ENCODE results near the gene EBPL.

- no peak for TF ChIP-seq POLR2A (IDR thresholded peaks at IDR 0.05; ENCODE audit: low read length)
- no peak for TF ChIP-seq CTCF (IDR thresholded peaks at IDR 0.05)
- TF ChIP-seq EP300 (IDR thresholded peaks at IDR 0.05), result no peak
- TF ChIP-seq POLR2AphosphoS2 (conservative IDR thresholded peaks at IDR 0.05; ENCODE audit: low read length), result no peak
- no peak for TF ChIP-seq E2F6 (IDR thresholded peaks at IDR 0.05; ENCODE audit: borderline replicate concordance, low read depth)
- TF ChIP-seq JUNB (IDR thresholded peaks at IDR 0.05), result no peak
- TF ChIP-seq, protein P1, sequence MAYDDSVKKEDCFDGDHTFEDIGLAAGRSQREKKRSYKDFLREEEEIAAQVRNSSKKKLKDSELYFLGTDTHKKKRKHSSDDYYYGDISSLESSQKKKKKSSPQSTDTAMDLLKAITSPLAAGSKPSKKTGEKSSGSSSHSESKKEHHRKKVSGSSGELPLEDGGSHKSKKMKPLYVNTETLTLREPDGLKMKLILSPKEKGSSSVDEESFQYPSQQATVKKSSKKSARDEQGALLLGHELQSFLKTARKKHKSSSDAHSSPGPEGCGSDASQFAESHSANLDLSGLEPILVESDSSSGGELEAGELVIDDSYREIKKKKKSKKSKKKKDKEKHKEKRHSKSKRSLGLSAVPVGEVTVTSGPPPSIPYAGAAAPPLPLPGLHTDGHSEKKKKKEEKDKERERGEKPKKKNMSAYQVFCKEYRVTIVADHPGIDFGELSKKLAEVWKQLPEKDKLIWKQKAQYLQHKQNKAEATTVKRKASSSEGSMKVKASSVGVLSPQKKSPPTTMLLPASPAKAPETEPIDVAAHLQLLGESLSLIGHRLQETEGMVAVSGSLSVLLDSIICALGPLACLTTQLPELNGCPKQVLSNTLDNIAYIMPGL (CRISPR knock-in tag; IDR thresholded peaks at IDR 0.05; ENCODE audit: borderline replicate concordance), result no peak
- no peak for TF ChIP-seq KDM5A (IDR thresholded peaks at IDR 0.05)
- TF ChIP-seq, protein P2, sequence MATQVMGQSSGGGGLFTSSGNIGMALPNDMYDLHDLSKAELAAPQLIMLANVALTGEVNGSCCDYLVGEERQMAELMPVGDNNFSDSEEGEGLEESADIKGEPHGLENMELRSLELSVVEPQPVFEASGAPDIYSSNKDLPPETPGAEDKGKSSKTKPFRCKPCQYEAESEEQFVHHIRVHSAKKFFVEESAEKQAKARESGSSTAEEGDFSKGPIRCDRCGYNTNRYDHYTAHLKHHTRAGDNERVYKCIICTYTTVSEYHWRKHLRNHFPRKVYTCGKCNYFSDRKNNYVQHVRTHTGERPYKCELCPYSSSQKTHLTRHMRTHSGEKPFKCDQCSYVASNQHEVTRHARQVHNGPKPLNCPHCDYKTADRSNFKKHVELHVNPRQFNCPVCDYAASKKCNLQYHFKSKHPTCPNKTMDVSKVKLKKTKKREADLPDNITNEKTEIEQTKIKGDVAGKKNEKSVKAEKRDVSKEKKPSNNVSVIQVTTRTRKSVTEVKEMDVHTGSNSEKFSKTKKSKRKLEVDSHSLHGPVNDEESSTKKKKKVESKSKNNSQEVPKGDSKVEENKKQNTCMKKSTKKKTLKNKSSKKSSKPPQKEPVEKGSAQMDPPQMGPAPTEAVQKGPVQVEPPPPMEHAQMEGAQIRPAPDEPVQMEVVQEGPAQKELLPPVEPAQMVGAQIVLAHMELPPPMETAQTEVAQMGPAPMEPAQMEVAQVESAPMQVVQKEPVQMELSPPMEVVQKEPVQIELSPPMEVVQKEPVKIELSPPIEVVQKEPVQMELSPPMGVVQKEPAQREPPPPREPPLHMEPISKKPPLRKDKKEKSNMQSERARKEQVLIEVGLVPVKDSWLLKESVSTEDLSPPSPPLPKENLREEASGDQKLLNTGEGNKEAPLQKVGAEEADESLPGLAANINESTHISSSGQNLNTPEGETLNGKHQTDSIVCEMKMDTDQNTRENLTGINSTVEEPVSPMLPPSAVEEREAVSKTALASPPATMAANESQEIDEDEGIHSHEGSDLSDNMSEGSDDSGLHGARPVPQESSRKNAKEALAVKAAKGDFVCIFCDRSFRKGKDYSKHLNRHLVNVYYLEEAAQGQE (IDR thresholded peaks at IDR 0.05), result no peak
- no peak for TF ChIP-seq CEBPB (IDR thresholded peaks at IDR 0.05)
- no peak for TF ChIP-seq RAD21 (conservative IDR thresholded peaks at IDR 0.05 in 1 of 2, IDR thresholded peaks at IDR 0.05 in 1 of 2)
Measured at GRCh38 chr13:49676581-49677298, 14.5 kb downstream of the EBPL start.

Measured in A549 (cell line).